Measurements from ENCODE around the gene SMAD5. TPM values are rescaled to one million over a fixed set of nuclear protein-coding genes. Genes with fewer than 3 reads are reported as not detected.

The SMAD5 gene
- 40.4 TPM for polyA plus RNA-seq (2013, experiment 1 of 2; ENCODE audit: insufficient read length)
- polyA plus RNA-seq (2013, experiment 2 of 2; ENCODE audit: insufficient read length), result 33.9 TPM

DNA sequence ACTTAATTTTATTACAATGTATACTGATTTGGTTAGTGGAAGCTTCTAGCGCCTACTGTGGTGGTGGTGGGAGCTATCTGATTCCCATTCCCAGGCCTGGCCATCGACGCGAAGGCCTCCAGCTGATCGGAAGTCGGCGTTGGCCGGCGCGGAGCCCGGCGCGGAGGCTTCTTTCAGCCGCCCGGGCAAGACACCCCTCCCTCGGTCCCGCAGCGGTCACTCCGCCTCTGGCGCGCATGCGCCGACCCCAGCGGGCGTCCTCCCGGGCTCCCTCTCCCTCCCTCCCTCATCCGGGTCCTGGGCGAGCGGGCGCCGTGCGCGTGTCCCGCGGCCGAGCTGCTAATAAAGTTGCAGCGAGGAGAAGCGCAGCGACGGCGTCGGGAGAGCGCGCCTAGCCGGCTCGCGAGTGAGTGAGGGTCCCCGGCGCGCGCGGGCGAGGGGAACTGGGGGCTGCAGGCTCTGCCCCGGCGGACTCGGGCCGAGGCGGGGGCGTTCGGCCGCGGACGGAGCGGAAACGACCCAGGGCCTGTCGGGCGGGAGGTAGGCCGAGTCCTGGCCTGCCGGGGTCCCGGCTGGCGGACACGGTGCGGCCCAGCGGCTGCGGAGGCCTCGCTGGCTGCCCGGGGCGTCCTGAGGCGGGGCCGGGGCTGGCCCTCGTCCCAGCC lies at the start of gene SMAD5:
SMAD5 (plus strand) TSS at position 289 of the 665 bp plus-strand sequence. CDS start 20,916 bp downstream, outside the sequence.
- peak; percentile 96 for DNase-seq

DNA sequence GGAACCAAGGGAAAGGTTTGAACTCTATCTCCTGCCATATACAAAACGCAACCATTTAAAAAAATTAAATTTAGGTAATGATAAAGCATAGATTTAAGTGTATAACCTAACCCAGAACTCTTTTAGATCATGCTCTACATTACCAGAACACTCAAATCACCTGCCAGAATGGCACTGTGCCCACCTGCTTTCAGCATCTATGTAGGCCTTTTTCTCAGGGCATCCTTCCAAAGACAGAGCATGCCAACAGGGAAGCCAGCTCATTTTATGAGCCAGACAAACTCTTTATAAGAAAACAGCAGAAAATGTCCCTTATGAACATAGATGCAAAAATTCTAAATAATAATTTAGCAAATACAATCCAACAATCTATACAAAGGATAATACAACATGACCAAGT lies 47.9 kb upstream of the SMAD5 start:
- DNase-seq, result no peak

DNA sequence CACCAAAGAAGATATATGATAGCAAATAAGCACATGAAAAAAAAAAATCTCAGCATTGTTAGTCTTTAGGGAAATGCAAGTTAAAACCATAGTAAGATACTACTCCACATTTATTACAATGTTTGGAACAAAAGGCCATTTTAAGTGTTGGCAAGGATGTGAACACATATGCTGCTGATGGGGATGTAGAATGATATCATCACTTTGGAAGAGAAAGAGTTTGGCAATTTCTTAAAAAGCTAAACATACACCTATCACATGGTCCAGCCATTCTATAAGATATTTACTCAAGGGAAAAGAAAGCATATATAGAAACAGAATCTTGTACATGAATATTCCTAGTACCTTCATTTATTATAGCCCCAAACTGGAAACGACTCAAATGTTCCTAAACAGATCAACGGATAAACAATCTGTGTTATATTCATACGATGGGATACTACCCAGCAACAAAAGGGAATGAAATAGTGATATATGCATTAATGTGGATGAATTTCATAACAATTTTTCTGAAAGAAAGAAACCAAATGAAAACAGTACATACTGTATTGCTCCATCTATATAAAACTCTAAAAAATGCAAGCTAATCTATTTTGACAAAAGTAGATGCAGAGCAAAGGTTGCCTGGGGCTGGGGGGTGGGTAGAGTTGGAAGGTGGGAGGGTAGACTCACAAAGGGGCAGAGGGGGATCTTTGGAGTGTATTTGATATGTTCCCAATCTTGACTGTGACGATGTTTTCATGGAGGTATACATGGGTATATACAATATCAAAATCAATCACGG lies 45.7 kb upstream of the SMAD5 start:
- DNase-seq, result no peak

DNA sequence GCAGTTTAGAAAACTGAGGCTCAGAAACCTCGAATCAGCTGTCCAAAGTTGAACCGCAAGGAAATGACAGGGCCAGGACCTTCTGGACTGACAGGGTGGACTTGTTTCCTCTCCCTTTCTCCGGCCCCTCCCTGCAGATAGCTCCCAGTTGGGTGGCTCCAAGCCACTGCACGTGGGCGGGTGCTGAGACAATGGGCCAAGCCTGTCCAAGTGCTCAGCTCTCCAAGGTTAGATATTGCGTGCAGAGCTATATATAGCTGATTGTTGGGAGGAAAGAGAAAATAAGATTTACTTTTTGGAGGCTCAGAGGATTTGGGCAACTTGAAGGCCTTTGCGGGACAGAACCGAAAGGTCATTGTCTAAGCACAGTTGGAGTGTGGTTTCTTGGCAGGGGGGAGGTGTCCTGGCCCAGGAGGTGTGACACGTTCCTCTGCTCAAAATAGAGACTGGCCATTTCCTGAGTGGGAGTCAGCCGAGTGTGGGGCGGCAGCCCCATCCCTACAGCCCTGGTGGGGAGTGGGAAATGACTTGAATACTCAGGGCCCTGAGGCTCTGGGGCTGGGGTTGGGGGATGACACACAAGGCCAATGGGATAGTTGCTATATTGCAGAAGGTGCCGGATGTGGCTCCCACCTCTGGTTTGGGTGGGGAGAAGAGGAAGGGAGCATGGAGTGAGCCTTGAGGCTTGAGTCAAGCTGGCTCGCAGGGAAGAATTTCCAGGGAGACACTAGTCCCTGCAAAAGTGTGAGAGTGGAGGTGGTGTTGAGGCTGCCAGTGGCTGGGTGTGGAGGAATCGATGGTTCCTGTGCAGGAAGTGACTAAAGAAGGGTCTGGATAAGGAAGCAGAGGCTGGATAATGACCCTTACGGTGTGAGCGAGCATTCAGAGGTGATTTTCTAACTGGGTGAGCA lies 44.4 kb upstream of the SMAD5 start:
- DNase-seq, result no peak

DNA sequence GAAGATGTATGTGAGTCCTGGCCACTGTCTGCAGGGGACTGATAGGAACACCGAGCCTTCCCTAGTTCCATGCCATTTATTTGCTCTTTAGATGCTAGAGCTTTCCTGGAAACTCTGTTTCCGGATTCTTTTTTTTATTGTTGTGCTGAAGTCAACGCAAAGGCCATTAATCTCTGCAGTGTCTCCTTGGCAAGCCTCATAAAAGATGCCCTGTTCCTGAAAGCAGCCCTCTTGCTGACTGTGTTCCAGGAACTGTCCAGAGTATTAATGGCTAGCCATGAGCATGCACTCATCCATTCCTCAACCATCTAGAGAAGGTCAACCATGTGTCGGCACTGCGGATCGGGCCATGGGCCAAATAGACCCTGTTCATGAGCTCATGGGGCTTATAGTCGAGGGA lies 42.9 kb upstream of the SMAD5 start:
- DNase-seq, result no peak

DNA sequence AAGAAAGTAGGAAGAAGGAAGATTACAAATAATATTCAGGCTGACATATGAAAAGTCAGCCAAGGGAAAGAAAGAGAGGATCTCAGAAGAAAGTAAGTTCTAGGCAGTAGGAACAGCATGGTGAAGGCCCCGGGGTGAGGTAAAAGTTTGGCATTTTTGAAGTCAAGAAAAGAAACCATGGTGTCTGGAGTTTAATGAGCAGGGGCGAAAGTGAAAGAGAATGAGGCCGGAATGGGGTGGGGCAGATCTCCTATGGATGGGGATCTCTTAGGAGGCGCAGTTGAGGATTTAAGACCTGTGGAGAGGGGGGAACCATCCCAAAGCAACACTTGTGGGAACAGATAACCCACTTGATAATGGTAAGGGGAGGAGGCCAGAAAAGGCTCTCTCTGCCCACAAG lies 42.3 kb upstream of the SMAD5 start:
- no peak for DNase-seq

DNA sequence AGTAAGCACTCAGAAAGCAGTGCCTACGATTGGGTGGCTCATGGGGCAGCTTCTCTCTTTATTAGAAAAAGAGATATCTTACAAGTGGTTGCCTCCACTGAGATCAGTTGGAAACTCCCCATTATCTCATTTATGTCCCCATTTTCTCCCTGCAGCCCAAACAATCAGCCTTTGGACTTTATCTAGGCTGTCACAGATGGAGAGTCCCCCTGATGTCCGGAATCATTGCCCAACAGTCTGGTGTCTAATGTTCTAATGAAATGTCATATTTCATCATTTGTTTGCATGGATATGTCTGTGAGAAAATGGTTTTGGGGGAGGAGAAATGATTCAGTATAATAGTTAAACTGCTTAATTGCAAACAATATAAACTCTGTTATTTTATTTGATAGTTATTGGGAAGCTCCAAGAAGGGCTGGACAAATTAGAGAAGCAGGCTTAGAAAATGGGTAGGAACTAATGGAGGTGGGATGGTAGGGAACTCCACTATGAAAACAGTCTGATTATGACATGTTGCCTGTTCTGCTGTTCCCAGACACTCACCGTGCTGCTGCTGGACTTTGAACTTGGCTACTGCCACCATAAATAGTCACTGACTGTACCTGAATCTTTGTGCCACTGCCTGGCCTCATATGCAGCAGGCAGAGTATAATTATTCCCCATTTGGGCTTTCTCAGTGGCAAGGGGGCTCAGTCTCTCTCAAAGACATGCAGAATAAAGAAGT lies 38.3 kb upstream of the SMAD5 start:
- DNase-seq, result no peak

DNA sequence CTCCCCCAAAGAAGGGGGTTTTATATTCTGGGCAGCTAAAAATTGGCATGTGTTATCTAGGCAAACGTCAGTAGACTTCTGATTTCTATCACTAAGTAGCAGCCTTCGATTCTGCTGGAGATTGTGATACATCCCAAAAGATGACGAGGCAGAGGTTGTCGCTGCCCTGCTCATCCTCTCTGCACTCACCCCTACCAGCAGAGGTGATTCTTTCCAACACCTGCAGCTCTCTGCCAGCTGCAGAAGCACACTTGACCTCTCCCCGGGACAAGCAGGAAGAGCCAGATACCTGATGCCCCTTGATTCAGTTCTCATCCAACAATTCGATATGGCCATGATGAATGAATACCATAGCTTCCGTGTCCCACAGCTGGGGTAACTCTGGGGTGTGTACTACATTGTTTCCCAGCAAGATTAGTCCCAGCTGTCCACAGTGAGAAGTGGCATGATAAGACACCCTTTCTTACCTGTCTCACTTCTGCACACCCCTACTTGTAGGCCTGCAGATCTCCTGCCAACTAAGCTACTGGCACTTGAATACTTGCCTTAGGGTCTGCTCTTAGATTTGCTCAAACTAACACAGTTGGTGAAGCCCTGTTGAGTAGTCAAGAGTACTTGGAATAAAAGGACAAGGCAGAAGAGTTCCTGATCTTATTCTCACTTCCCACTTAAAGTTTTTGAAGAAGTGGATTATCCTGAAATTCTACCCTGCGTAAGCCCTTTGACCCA lies 37.6 kb upstream of the SMAD5 start:
- no peak for DNase-seq

DNA sequence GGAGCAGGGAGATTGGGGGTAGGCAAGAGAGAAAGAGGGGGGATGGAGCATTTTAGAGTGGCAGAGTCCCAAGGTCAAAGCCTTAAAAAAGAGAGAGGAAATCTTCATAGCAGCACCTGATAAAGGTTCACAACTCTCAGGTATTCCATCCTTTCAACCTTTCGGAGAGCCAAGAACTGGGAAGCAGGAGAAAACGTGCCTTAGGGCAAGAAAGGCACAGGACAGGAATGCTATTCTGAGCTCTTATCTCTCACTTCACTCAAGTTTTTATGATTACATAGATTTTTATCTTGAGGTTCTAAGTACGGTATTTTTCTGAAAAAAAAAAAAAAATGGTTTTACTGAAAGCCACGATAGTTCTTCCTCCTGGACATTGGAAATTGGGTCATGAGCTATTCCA lies 34.5 kb upstream of the SMAD5 start:
- DNase-seq, result no peak

DNA sequence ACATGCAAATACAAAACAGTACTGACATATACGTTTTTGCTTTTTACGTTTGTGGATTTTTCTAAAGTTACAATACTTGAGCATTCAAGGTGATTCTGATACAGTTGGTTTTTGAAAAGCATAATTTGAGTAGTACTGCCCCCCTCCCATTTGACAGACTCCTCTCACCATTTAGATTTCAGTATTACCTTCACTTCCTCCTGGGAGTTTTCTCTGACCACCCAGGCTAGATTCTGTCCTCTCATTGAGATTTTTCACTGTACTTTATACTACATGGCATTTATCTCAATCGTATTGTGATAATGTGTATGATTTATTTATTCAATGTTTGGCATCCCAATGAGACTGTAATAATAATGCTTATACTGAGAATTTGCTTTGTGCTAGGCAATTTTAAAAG lies 32.8 kb upstream of the SMAD5 start:
- DNase-seq, result no peak

DNA sequence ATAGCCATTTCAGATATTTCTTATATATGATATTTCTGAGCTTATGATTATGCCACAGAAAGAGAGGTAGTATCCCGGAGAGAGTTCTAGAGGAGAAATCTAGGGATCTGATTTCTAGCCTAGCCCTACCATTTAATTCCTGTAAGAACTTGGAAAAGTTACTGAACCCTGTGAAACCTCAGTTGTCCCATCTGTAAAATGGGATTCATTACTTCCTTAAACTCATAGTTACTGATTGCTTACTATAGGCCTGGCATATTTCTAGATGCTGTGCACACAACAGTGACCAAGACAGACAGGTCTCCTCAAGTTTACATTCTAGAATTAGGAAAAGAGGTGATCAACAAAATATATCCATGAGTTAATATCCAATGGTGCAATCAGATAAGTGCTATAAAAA lies 30.8 kb upstream of the SMAD5 start:
- DNase-seq, result no peak

DNA sequence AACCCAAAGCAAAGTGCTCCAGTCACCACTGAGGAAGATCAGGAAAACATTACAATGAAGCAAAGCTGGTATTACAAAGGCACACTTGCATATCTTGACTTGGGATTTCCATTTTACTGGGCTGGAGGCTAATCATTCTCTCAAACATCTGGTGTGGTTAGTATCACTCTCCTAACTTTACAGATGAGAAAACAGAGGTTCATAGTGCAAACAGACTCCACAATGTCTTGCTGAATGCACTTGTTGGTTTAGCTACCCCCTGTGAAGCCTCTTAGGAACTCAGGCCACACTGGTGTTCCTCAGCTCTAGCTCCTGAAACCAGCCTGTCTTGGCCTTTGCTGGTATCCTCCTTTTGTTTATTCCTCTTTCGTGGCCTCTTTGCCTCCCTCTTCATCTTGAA lies 29.5 kb upstream of the SMAD5 start:
- no peak for DNase-seq

DNA sequence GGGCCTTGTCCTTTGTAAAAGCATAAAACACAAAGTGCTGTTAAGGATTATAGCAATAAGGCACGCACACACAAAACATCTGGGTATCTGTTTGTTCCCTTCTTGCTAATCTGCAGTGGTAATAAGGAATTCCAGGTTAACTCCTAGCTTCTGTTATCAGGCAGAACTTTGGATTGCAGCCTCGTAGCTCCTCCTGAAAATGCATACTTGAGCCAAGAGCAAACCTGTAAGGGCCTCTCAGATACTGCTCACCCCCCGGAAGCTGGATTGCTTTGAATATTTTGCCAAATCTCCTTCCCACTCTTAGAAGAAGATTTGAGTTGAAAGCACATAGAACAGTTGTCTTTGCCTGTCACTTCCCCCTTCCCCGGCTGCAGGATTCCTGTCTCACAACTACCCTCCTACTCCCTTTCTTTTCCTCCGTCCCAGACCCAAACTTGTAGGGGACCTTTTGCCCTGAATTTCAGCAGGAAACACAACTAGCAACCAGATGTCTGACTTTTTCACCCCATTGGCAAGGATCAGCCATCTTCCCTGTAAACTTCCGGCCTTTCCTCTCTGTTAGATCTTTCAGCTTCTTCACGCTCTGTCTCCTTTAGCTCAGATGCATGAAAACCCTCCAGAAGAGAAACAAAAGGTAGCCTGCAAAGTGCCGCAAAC lies 28.2 kb upstream of the SMAD5 start:
- no peak for DNase-seq

DNA sequence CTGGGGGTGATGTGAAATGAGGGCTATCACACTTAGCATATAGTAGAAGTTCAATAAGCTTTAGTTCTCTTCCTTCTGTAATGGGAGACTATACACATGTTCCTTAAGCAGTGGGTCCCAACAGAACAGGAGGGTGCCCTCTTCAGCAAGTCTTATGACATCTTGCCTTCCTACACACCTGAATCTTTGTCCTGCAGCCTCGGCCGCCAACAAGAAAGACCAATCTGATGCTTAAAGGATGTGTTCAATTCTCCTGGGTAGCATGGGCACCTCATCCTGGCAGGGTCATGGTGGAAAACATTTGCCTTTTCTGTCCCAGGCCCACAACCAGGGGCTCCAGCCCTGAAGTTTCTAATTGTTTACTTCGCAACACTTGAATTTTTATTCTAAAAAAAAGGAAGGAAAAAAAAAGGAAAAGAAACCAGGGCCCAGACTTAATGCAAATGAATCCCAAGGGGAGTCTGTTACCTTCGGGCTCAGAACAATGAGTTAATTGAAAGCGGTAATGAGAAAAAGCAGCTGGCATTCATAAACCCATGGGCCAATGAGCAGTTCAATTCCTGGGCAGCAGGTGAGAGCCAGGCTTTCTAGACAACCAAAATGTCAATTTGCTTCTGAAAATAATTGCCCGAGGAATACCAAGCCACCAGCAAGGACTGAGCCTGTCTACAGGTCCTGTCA lies 26.2 kb upstream of the SMAD5 start:
- no peak for DNase-seq

DNA sequence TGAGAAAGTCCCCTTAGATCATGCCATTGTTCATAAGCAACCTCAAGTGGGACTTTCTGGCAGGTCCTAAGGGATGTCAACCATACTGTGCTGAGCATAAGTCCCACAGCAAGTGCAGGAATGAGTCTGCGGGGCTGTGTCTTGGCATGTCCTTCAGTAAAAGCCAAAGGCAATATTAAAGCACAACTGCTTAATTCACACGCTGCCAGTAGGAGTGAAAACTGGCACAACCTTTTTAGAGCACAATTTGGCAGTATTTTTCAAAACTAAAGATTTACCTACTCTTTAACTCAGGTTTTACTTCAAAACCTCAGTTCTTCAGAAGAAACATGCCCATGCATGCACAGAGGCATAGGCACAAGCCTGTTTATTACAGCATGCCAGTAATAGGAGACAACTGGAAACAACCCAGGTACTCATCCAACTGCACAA lies 24.4 kb upstream of the SMAD5 start:
- no peak for DNase-seq

DNA sequence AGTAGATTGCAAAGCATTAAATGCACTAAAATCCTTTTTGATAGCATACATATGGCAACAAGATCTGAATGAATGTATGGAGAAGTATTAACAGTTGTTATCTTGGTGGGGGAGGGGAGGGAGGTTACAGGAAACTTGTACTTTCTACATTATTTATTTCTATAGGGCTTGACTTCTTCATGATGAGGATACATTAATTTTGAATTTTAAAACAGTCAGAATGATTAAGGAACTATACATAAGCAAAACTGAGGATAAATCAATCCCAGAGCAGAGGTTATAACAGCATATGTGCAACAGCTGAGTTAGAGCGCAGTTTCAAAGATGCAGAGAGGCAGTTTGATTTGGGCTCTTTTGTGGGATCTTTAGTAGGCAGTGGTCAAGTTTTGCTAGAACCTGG lies 23.9 kb upstream of the SMAD5 start:
- no peak for DNase-seq

DNA sequence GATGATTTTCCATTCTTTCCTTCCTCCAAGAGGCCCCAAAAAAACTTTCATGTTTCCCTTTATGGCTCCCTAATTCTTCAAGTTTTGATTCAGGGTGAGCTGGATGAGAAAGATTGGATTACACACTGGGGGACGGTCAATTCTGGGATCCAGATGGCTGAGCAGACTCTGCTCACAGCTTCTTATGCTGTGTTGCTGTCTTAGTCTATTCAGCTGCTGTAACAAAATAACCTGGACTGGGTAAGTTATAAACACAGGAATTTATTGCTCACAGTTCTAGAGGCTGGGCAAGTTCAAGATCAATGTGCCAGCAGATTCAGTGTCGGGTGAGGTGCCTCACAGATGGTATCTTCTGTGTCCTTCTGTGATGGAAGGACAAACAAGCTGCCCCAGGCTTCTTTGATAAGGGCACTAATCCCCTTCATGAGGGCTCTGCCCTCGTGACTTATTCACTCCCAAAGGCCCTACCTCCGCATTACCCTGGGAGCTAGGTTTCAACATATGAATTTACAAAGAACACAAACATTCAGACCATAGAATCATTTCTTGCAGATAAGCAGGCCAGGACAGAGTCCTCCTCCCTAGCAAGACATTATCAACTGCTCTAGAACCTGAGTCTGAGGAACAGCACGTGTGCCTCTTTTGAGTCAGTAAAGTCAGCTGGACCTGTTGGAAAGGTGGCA lies 23.1 kb upstream of the SMAD5 start:
- no peak for DNase-seq

DNA sequence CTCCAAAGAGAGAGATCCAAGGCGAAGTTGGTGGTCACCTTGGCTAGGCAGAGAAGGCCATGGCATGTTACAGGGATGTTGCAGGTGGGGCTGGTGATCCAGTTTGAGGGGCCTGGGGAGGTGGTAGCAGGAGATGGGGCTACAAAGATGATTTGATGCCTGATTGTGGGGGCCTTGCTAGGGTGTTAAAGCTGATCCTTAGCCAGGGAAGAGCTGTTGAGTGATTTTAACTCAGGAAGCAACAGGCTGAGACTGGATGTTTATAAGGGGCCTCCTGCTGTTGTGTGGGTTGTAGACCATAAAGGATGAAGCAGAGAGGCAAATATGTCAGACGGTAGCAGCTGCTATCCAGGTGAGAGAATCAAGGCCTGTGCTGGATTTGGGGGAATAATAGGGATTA lies 19.0 kb upstream of the SMAD5 start:
- no peak for DNase-seq

DNA sequence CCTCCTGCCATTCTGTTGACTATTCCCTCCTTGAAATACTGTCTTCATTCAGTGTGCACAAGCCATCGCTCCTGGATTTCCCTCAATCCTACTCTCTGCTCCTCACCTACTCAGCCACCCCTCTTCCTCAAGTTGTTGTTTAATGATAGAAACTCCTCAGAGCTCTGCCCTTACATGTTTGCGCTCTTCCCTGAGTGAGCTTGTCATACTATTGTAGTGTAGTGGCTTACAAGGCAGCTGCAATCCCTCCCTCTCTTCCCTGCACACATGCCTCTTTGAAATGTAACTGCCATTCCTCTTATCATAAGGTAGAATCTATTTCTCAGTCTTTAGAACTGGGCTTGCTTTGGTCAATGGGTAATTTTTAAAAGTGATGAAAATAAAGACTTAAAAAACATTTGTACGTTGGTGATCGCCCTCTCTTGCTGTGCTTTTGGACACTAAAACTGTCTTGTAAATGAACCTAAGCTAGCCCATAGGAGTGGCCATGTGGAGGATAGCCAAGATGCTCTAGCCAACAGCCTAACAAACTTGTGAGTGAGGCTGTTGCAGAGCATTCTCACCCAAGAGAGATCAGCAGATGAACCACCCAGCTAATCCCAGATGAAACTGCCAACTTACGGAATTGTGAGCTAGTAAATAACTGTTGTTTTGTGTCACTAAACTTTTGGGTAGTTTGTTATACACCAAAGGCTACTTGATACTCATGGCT lies 18.1 kb upstream of the SMAD5 start:
- DNase-seq, result no peak
